GM18508 (cell line): ENCODE measurements around the gene ZGPAT.

Experiments
- ATAC-seq: cut with Tn5 transposase; IDR thresholded peaks from one replicate; pipeline ENCODE4 v1.9.1; 2021; ENCODE audit warnings: moderate number of reproducible peaks; ENCODE audit not compliant: insufficient read depth, unreplicated experiment

Gene ZGPAT

GRCh38 chr20:63678667-63679465 is 29.0 kb upstream of the ZGPAT start:
- ATAC-seq, result no peak

GRCh38 chr20:63679799-63680305 is 28.0 kb upstream of the ZGPAT start:
- no peak for ATAC-seq

GRCh38 chr20:63680427-63680826 is 27.4 kb upstream of the ZGPAT start:
- ATAC-seq, result no peak

- no peak for ATAC-seq
Observed at GRCh38 chr20:63680857-63681608, 26.8 kb upstream of the ZGPAT start.

GRCh38 chr20:63681609-63682142 is 26.2 kb upstream of the ZGPAT start:
- no peak for ATAC-seq

GRCh38 chr20:63682384-63683139 is 25.3 kb upstream of the ZGPAT start:
- ATAC-seq, result no peak

- ATAC-seq, result no peak
Observed at GRCh38 chr20:63685269-63686026, 22.4 kb upstream of the ZGPAT start.

- ATAC-seq, result no peak
Observed at GRCh38 chr20:63686094-63686491, 21.7 kb upstream of the ZGPAT start.

- no peak for ATAC-seq
Observed at GRCh38 chr20:63686492-63687321, 21.1 kb upstream of the ZGPAT start.

- ATAC-seq, result no peak
Observed at GRCh38 chr20:63687419-63688178, 20.2 kb upstream of the ZGPAT start.

GRCh38 chr20:63688228-63689045 is 19.4 kb upstream of the ZGPAT start:
- ATAC-seq, result no peak

GRCh38 chr20:63689046-63690002 is 18.5 kb upstream of the ZGPAT start:
- no peak for ATAC-seq

- ATAC-seq, result no peak
Observed at GRCh38 chr20:63690003-63690897, 17.6 kb upstream of the ZGPAT start.

- ATAC-seq, result no peak
Observed at GRCh38 chr20:63690898-63691710, 16.7 kb upstream of the ZGPAT start.
